Measurements from ENCODE around the gene TSPYL1. TPM values are rescaled to one million over a fixed set of nuclear protein-coding genes. Genes with fewer than 3 reads are reported as not detected.
A peak's percentile ranks its signal among the peaks of the same experiment; 100 is the strongest.

The TSPYL1 gene
- total RNA-seq, 1 donor from 2014 or later, result 90.2 TPM

DNA sequence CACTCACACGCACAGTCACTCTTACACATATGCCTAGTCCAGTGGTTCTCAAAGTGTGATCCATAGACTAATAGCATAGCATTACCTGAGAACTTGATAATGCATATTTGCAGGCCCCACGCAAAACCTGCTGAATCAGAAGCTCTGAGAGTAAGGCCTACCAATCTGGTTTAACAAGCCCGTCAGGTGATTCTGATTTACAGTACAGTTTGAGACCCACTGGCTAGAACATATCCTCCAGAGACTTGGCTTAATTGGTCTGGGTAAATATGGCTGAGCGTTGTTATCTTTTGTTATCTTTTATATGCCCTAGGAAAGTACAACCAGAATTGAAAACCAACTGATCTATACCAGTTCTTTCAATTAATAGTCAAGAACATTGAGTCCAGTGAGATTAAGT is 35.4 kb downstream of the TSPYL1 start:
- TF ChIP-seq, protein P1, sequence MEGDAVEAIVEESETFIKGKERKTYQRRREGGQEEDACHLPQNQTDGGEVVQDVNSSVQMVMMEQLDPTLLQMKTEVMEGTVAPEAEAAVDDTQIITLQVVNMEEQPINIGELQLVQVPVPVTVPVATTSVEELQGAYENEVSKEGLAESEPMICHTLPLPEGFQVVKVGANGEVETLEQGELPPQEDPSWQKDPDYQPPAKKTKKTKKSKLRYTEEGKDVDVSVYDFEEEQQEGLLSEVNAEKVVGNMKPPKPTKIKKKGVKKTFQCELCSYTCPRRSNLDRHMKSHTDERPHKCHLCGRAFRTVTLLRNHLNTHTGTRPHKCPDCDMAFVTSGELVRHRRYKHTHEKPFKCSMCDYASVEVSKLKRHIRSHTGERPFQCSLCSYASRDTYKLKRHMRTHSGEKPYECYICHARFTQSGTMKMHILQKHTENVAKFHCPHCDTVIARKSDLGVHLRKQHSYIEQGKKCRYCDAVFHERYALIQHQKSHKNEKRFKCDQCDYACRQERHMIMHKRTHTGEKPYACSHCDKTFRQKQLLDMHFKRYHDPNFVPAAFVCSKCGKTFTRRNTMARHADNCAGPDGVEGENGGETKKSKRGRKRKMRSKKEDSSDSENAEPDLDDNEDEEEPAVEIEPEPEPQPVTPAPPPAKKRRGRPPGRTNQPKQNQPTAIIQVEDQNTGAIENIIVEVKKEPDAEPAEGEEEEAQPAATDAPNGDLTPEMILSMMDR (conservative IDR thresholded peaks at IDR 0.05), result no peak
- Mint-ChIP-seq H3K27me3 (no peaks in the 10 kb centered on the region), H3K4me1 (ENCODE audit: unreplicated experiment) (peaks cover 10% of the 10 kb centered on the region), H3K36me3 (peaks cover 4% of the 10 kb centered on the region), H3K4me3 (peak overlapping the region; percentile 50), H3K27ac (peak overlapping the region; percentile 61), H3K9me3 (no peaks in the 10 kb centered on the region)
- no peak for DNase-seq (ENCODE audit: extremely low spot score, unreplicated experiment)

DNA sequence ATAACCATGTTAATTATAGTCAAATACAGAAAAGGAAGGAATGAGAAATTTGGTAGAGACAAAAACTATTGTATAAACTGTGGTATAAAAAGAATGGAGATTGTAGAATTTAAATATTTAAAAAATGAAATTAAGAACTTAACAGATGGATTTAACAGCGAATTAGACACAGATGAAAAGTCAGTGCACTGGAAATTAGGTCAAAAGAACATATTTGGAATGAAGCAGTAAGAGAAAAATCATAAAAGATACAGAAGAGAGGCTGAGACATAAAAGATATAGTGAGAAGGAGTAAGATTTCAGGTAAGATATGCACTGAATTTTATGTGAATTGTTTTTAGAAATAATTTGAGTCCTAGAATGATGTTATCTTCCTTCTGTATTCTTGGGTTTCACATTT is 39.9 kb downstream of the TSPYL1 start:
- H3K9me3 Mint-ChIP-seq, result no peaks in the 10 kb centered on the region
- DNase-seq (ENCODE audit: extremely low spot score, unreplicated experiment), result no peak
- peaks cover 7% of the 10 kb centered on the region for H3K36me3 Mint-ChIP-seq
- no peak overlapping the region for H3K4me3 Mint-ChIP-seq
- no peaks in the 10 kb centered on the region for H3K4me1 Mint-ChIP-seq (ENCODE audit: unreplicated experiment)
- TF ChIP-seq, protein P1 (conservative IDR thresholded peaks at IDR 0.05), result no peak
- H3K27me3 Mint-ChIP-seq, result no peaks in the 10 kb centered on the region
- H3K27ac Mint-ChIP-seq, result no peak overlapping the region

DNA sequence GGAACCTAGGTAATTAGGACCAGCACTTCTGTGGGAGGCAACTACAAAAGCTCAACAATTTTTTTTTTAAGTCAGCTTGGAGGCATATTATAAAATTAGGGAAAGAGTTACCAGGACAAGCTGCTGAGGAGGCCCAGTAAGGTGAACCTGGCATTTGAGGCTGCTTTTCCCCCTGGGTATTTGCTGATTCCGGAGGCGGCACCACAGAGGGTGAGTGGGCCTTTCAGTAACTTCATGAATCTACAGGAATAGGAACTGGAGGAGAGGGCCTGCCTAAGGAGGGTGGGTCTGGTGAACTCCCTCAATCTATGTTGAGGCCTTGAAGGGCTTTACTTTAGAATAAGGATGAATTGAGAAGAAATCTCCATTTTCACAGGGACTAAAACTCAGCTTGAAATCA is 40.5 kb downstream of the TSPYL1 start:
- DNase-seq (ENCODE audit: extremely low spot score, unreplicated experiment), result no peak
- Mint-ChIP-seq H3K36me3 (peaks cover 7% of the 10 kb centered on the region), H3K4me1 (ENCODE audit: unreplicated experiment) (no peaks in the 10 kb centered on the region), H3K27me3 (no peaks in the 10 kb centered on the region), H3K27ac (no peak overlapping the region), H3K9me3 (no peaks in the 10 kb centered on the region), H3K4me3 (no peak overlapping the region)
- TF ChIP-seq, protein P1 (conservative IDR thresholded peaks at IDR 0.05), result no peak

DNA sequence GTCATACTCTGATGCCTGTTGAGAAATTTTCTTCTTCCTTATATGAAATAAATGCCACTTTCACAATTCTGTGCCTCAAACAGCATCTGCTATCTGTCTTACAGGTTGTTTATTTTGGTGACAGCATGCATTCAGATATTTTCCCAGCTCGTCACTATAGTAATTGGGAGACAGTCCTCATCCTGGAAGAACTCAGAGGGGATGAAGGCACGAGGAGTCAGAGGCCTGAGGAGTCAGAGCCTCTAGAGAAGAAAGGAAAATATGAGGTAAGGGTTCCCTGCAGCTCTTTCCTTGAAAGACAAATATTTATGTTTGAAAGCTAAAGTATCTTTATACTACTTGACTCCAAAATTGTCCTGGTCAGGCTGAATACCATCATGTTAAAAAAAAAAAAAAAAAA is 41.6 kb downstream of the TSPYL1 start:
- H3K36me3 Mint-ChIP-seq, result peaks cover 10% of the 10 kb centered on the region
- no peak overlapping the region for H3K27ac Mint-ChIP-seq
- TF ChIP-seq, protein P1 (conservative IDR thresholded peaks at IDR 0.05), result no peak
- H3K4me1 Mint-ChIP-seq (ENCODE audit: unreplicated experiment), result no peaks in the 10 kb centered on the region
- no peak overlapping the region for H3K4me3 Mint-ChIP-seq
- H3K9me3 Mint-ChIP-seq, result no peaks in the 10 kb centered on the region
- DNase-seq (ENCODE audit: extremely low spot score, unreplicated experiment), result no peak
- no peaks in the 10 kb centered on the region for H3K27me3 Mint-ChIP-seq

DNA sequence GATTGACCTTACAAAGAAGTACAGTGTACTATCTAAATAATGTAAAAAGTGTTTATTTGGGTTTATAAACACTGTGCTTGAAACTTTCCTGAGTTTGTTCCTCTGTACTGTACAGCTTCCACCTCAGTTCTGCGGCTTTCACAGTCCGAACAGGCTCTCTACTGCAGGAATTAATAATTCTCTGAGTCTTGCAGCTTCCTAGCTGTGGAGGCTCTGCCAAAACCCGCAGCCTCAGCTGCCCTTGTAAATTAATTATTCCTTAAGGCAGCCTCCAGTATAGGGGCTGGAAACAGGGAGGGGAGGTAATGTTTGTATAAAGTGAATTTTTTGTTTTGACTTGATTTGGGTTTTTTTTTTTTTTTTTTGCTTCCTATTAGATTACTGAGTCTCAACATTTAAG is 45.0 kb downstream of the TSPYL1 start:
- Mint-ChIP-seq H3K36me3 (peaks cover 13% of the 10 kb centered on the region), H3K27ac (no peak overlapping the region), H3K27me3 (no peaks in the 10 kb centered on the region), H3K4me1 (ENCODE audit: unreplicated experiment) (no peaks in the 10 kb centered on the region), H3K4me3 (no peak overlapping the region), H3K9me3 (no peaks in the 10 kb centered on the region)
- DNase-seq (ENCODE audit: extremely low spot score, unreplicated experiment), result no peak
- TF ChIP-seq, protein P1 (conservative IDR thresholded peaks at IDR 0.05), result no peak
